HepG2 (cell line): ENCODE results near the gene EIF5A. TPM values are rescaled to one million over a fixed set of nuclear protein-coding genes. Genes with fewer than 3 reads are reported as not detected.

Experiments used
- AGO1 ChIP-seq: fragments of 200-400 bp; formaldehyde crosslinking; IDR thresholded peaks from 2 replicates; pipeline ENCODE4 v1.6.1; 2017; ENCODE audit warnings: mild to moderate bottlenecking, low read depth, low read length, moderate library complexity; ENCODE audit not compliant: poor library complexity, severe bottlenecking
- CCAR2 ChIP-seq: fragments of 200-400 bp; formaldehyde crosslinking; optimal IDR thresholded peaks from 2 replicates; pipeline ENCODE3; 2018; ENCODE audit warnings: low read depth, mild to moderate bottlenecking, low read length, moderate library complexity
- CTCF ChIP-seq: sonication (generic); formaldehyde crosslinking; IDR thresholded peaks from 2 replicates; pipeline ENCODE4 v1.5.0; 2020; ENCODE audit warnings: mild to moderate bottlenecking, missing genetic modification reagents, moderate library complexity
- E2F1 ChIP-seq: sonication (generic); formaldehyde crosslinking; IDR thresholded peaks from 2 replicates; pipeline ENCODE4 v1.5.0; 2020; ENCODE audit warnings: missing genetic modification reagents
- HMGXB3 ChIP-seq: sonication (generic); formaldehyde crosslinking; IDR thresholded peaks from 2 replicates; pipeline ENCODE4 v1.4.0; 2020; ENCODE audit warnings: missing genetic modification reagents, borderline replicate concordance
- HOXA3 ChIP-seq: sonication (generic); formaldehyde crosslinking; IDR thresholded peaks from 2 replicates; pipeline ENCODE4 v1.5.0; 2020; ENCODE audit warnings: missing genetic modification reagents
- ISL2 ChIP-seq: sonication (generic); formaldehyde crosslinking; IDR thresholded peaks from 2 replicates; pipeline ENCODE4 v1.5.0; 2020; ENCODE audit warnings: missing genetic modification reagents
- NR0B2 ChIP-seq: sonication (generic); formaldehyde crosslinking; IDR thresholded peaks from 2 replicates; pipeline ENCODE4 v1.4.0; 2020; ENCODE audit warnings: mild to moderate bottlenecking, missing genetic modification reagents
- SMAD9 ChIP-seq: sonication (generic); formaldehyde crosslinking; IDR thresholded peaks from 2 replicates; pipeline ENCODE4 v1.5.1; 2020; ENCODE audit warnings: mild to moderate bottlenecking, missing genetic modification reagents
- SYNCRIP ChIP-seq: fragments of 200-400 bp; formaldehyde crosslinking; IDR thresholded peaks from 2 replicates; pipeline ENCODE4 v1.6.1; 2018; ENCODE audit warnings: mild to moderate bottlenecking, low read depth, low read length; ENCODE audit not compliant: insufficient read depth
- ZIK1 ChIP-seq: sonication (generic); formaldehyde crosslinking; IDR thresholded peaks from 2 replicates; pipeline ENCODE4 v1.5.0; 2020; ENCODE audit warnings: mild to moderate bottlenecking, low read depth, missing genetic modification reagents, borderline replicate concordance
- ZKSCAN8 ChIP-seq: IDR thresholded peaks from 2 replicates; pipeline ENCODE4 v1.6.1; 2016; ENCODE audit warnings: borderline replicate concordance, missing genetic modification reagents, missing compliant biosample characterization
- ZNF276 ChIP-seq: sonication (generic); formaldehyde crosslinking; IDR thresholded peaks from 2 replicates; pipeline ENCODE4 v1.4.0; 2020; ENCODE audit warnings: mild to moderate bottlenecking, low read depth, missing genetic modification reagents
- polyA plus RNA-seq, 8 experiments: library from polyadenylated mRNA; depleted of rRNA in 3 of 8; stranded (reverse) in 7 of 8; unstranded in 1 of 8; fragments of >200 nt; fragmentation: Illumina TruSeq in 4 of 8; extraction: Trizol in 4 of 8; gene quantifications; 2 replicates each; pipeline versions ENCODE4 v1.2.1 to v1.2.3, GENCODE V29; 2011 to 2016; ENCODE audit warnings: low read depth in 4 of 8, missing spikeins in 1 of 8, mixed read lengths in 1 of 8; ENCODE audit not compliant: insufficient read depth in 1 of 8
- total RNA-seq, 5 experiments: library from RNA; depleted of rRNA; stranded (reverse); fragments of >200 nt; fragmentation: Illumina TruSeq; extraction: Trizol; gene quantifications; 2 replicates each; pipeline ENCODE4 v1.2.3, GENCODE V29; 2016; ENCODE audit warnings: low read depth in 1 of 5

The EIF5A gene
- total and polyA plus RNA-seq, 2 of the 13 experiments (the other 11 are each of a cell fraction or from before 2014, with no cell fraction given) = 319 to 337 TPM

GRCh38 chr17:7346761-7347614 lies 39.6 kb downstream of the EIF5A start (continued):
- TF ChIP-seq CTCF (CRISPR knock-in tag) = peak; percentile 29; the same call in 1 of the 2 replicates
- no peak for TF ChIP-seq SMAD9 (CRISPR knock-in tag)
- no peak for TF ChIP-seq ZNF276 (CRISPR knock-in tag)
- TF ChIP-seq HMGXB3 = no peak
- TF ChIP-seq NR0B2 (CRISPR knock-in tag) = no peak
- TF ChIP-seq HOXA3 (CRISPR knock-in tag) = no peak
- no peak for TF ChIP-seq SYNCRIP
- TF ChIP-seq ZIK1 = no peak
- TF ChIP-seq E2F1 = no peak
- TF ChIP-seq AGO1 = peak; percentile 88
- no peak for TF ChIP-seq ISL2 (CRISPR knock-in tag)
- TF ChIP-seq ZKSCAN8 (CRISPR knock-in tag) = no peak
- no peak for TF ChIP-seq CCAR2
